GM12875 (cell line): Measurements from ENCODE around the gene MAML2.

ENCODE experiments used
- H3K4me3 ChIP-seq: one replicate; pipeline ENCODE4 v1.5.1; 2011; ENCODE audit warnings: low read depth, low read length, control low read depth
- CTCF ChIP-seq: IDR thresholded peaks from 2 replicates; pipeline ENCODE4 v1.5.1; 2011; ENCODE audit warnings: low read depth, mild to moderate bottlenecking, control low read depth, inconsistent platforms, low read length, moderate library complexity, borderline replicate concordance; ENCODE audit not compliant: insufficient read depth

MAML2 gene

GRCh38 chr11:96107143-96107824, 235.7 kb downstream of the MAML2 start:
- no peak for TF ChIP-seq CTCF
- H3K4me3 ChIP-seq, result no peak overlapping the region

- H3K4me3 ChIP-seq, result no peak overlapping the region
- no peak for TF ChIP-seq CTCF
Measured at GRCh38 chr11:96106645-96107044, 236.3 kb downstream of the MAML2 start.

- TF ChIP-seq CTCF, result no peak
- H3K4me3 ChIP-seq, result no peak overlapping the region
Measured at GRCh38 chr11:96105944-96106343, 237.1 kb downstream of the MAML2 start.

GRCh38 chr11:96105197-96105895, 237.6 kb downstream of the MAML2 start:
- no peak overlapping the region for H3K4me3 ChIP-seq
- no peak for TF ChIP-seq CTCF

GRCh38 chr11:96104496-96104895, 238.5 kb downstream of the MAML2 start:
- no peak for TF ChIP-seq CTCF
- no peak overlapping the region for H3K4me3 ChIP-seq

- no peak for TF ChIP-seq CTCF
- no peak overlapping the region for H3K4me3 ChIP-seq
Measured at GRCh38 chr11:96103721-96104120, 239.3 kb downstream of the MAML2 start.

GRCh38 chr11:96103102-96103501, 239.9 kb downstream of the MAML2 start:
- no peak for TF ChIP-seq CTCF

More at GRCh38 chr11:96103102-96103501, 239.9 kb downstream of the MAML2 start:
- no peak overlapping the region for H3K4me3 ChIP-seq
